HL-60 (cell line): Measurements from ENCODE around the gene HBM.
"Not testable (repeated sequence)": the region's sequence is repeated elsewhere in the genome, so short reads cannot be mapped to it uniquely, and the experiment has no call there.

Experiments
- DNase-seq, 2 experiments: peaks; one replicate each; pipeline ENCODE4 v3.0.0-alpha.2; 2010 to 2020; ENCODE audit warnings: low read depth in 1 of 2, low spot score in 1 of 2
- H3K27ac ChIP-seq: fragments of 250-450 bp; sonication (Bioruptor Pico); replicated peaks from 2 replicates; pipeline ENCODE4 v1.5.1; 2020; ENCODE audit warnings: mild to moderate bottlenecking, moderate library complexity
- H3K27me3 ChIP-seq: fragments of 250-450 bp; sonication (Bioruptor Pico); 2 replicates; pipeline ENCODE4 v1.5.1; 2021; ENCODE audit warnings: mild to moderate bottlenecking, moderate library complexity; ENCODE audit not compliant: insufficient read depth, poor library complexity, severe bottlenecking
- H3K4me3 ChIP-seq: replicated peaks from 2 replicates; pipeline ENCODE4 v1.5.1; 2011; ENCODE audit warnings: mild to moderate bottlenecking, control low read depth, low read length; ENCODE audit not compliant: insufficient read depth
- CTCF ChIP-seq: IDR thresholded peaks from one replicate; pipeline ENCODE4 v1.5.1; 2011; ENCODE audit warnings: low read length, control low read depth, inconsistent platforms; ENCODE audit not compliant: insufficient read depth
- GABPA ChIP-seq: IDR thresholded peaks from 2 replicates; pipeline ENCODE4 v1.6.1; 2012; ENCODE audit warnings: low read depth
- POLR2AphosphoS5 ChIP-seq: IDR thresholded peaks from 2 replicates; pipeline ENCODE4 v1.6.1; 2012; ENCODE audit warnings: low read depth
- REST ChIP-seq: IDR thresholded peaks from 2 replicates; pipeline ENCODE4 v1.6.1; 2012; ENCODE audit warnings: low read depth; ENCODE audit not compliant: insufficient replicate concordance
- SPI1 ChIP-seq: IDR thresholded peaks from 2 replicates; pipeline ENCODE4 v1.6.1; 2012; ENCODE audit warnings: low read depth, mild to moderate bottlenecking, borderline replicate concordance

Gene HBM

GRCh38 chr16:155031-155398 lies 10.8 kb upstream of the HBM start:
- TF ChIP-seq POLR2AphosphoS5 (no peak), REST (no peak), CTCF (no peak), SPI1 (no peak), GABPA (no peak)
- Histone ChIP-seq H3K4me3 (no peak overlapping the region), H3K27me3 (peaks cover 26% of the 10 kb centered on the region), H3K27ac (no peak overlapping the region)
- no peak for DNase-seq

- DNase-seq, result no peak
- TF ChIP-seq GABPA (no peak), CTCF (no peak), POLR2AphosphoS5 (no peak), SPI1 (no peak), REST (no peak)
- peaks cover 30% of the 10 kb centered on the region for H3K27me3 ChIP-seq
- H3K27ac ChIP-seq, result no peak overlapping the region
- no peak overlapping the region for H3K4me3 ChIP-seq
Observed at GRCh38 chr16:159136-159849, 6.5 kb upstream of the HBM start.

- not testable (repeated sequence) for DNase-seq, H3K4me3 ChIP-seq, H3K27ac ChIP-seq
- peaks cover 25% of the 10 kb centered on the region for H3K27me3 ChIP-seq
Observed at GRCh38 chr16:160242-160641, 5.5 kb upstream of the HBM start.

- Histone ChIP-seq H3K4me3 (no peak overlapping the region), H3K27ac (no peak overlapping the region), H3K27me3 (peaks cover 30% of the 10 kb centered on the region)
- DNase-seq, result no peak
- no peak for TF ChIP-seq GABPA
- no peak for TF ChIP-seq CTCF
- no peak for TF ChIP-seq REST
- TF ChIP-seq POLR2AphosphoS5, result no peak
- no peak for TF ChIP-seq SPI1
Observed at GRCh38 chr16:160691-161190, 5.0 kb upstream of the HBM start.
